OCI-LY7 (cell line): ENCODE results near the gene PPTC7.

ENCODE experiments used
- EZH2phosphoT487 ChIP-seq: fragments of 200-600 bp; sonication (generic); IDR thresholded peaks from 2 replicates; pipeline ENCODE4 v1.6.1; 2018; ENCODE audit warnings: low read depth, borderline replicate concordance, mild to moderate bottlenecking, mixed run types, antibody characterized with exemption, low read length, moderate library complexity, mixed read lengths
- TF ChIP-seq, protein P1 (sequence below): fragments of 200-600 bp; sonication (generic); conservative IDR thresholded peaks from 2 replicates; pipeline ENCODE4 v1.5.1; 2014; ENCODE audit warnings: mild to moderate bottlenecking, antibody characterized with exemption, low read length, moderate library complexity, mixed read lengths

DNA sequence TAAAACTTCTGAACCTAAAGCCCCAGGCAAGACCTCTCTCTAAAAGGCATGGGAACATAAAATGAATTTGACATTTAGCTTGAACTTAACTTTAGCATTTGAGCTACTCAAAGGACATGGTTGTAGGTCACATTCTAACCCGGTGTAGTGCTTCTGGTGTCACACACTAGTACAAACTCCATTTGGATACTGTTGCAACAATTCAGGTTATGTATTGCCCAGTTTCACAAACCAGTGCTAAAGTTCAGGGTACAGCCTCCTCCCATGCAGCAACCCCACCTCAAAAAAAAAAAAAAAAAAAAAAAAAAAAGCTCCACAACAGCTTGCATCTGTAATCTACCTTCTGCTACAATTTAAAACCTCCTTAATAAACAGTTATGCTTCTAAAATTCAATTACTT lies 7.8 kb downstream of the PPTC7 start:
- TF ChIP-seq, protein P1, sequence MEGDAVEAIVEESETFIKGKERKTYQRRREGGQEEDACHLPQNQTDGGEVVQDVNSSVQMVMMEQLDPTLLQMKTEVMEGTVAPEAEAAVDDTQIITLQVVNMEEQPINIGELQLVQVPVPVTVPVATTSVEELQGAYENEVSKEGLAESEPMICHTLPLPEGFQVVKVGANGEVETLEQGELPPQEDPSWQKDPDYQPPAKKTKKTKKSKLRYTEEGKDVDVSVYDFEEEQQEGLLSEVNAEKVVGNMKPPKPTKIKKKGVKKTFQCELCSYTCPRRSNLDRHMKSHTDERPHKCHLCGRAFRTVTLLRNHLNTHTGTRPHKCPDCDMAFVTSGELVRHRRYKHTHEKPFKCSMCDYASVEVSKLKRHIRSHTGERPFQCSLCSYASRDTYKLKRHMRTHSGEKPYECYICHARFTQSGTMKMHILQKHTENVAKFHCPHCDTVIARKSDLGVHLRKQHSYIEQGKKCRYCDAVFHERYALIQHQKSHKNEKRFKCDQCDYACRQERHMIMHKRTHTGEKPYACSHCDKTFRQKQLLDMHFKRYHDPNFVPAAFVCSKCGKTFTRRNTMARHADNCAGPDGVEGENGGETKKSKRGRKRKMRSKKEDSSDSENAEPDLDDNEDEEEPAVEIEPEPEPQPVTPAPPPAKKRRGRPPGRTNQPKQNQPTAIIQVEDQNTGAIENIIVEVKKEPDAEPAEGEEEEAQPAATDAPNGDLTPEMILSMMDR, result no peak
- no peak for TF ChIP-seq EZH2phosphoT487
